ENCODE results near the gene RBM33.

The RBM33 gene

DNA sequence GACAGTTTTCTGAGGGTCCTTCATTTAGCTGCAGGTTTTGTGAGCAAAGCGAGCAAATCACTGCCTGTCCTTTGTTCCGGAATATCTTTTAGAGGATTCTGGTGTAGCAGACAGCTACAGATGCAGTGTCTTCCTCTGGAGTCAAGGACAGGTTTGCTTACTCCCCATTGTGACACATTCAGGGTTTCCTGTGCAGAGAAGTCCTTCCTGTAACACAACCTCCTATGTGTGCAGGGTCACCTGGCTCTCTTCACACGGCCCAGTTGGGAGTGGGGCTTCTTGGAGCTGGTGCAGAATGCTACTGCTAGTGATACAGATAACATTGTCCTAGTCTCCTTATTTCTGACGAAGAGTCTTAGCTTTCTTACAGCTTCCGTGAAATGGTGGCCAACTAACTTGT is 47.9 kb downstream of the RBM33 start:
- DNase-seq (ENCODE audit: insufficient read length, low spot score) = no peak
- no peak for FAIRE-seq
- TF ChIP-seq, protein P1, sequence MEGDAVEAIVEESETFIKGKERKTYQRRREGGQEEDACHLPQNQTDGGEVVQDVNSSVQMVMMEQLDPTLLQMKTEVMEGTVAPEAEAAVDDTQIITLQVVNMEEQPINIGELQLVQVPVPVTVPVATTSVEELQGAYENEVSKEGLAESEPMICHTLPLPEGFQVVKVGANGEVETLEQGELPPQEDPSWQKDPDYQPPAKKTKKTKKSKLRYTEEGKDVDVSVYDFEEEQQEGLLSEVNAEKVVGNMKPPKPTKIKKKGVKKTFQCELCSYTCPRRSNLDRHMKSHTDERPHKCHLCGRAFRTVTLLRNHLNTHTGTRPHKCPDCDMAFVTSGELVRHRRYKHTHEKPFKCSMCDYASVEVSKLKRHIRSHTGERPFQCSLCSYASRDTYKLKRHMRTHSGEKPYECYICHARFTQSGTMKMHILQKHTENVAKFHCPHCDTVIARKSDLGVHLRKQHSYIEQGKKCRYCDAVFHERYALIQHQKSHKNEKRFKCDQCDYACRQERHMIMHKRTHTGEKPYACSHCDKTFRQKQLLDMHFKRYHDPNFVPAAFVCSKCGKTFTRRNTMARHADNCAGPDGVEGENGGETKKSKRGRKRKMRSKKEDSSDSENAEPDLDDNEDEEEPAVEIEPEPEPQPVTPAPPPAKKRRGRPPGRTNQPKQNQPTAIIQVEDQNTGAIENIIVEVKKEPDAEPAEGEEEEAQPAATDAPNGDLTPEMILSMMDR (IDR thresholded peaks at IDR 0.05; ENCODE audit: insufficient read depth, missing control alignments) = no peak

DNA sequence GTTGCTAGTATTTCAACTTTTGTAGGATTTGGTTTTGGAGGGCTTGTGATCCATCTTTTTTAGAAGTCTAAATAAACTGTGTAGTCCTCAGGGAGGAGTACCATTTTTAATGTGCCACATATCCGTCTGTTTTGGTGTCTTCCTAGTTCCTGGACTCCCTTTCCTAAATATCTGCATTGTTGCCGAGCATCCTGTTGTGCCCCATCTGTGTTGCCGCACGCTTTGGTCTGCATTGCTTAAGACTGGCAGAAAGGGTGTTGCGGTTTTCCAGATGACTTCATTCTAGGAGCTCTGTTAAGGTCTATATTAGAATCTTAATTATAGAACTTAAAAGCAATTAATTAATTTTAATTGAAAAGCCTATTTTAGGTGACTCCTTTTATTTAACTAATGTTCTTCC is 49.4 kb downstream of the RBM33 start:
- no peak for DNase-seq (ENCODE audit: insufficient read length, low spot score)
- TF ChIP-seq, protein P1 (IDR thresholded peaks at IDR 0.05; ENCODE audit: insufficient read depth, missing control alignments) = no peak
- no peak for FAIRE-seq

DNA sequence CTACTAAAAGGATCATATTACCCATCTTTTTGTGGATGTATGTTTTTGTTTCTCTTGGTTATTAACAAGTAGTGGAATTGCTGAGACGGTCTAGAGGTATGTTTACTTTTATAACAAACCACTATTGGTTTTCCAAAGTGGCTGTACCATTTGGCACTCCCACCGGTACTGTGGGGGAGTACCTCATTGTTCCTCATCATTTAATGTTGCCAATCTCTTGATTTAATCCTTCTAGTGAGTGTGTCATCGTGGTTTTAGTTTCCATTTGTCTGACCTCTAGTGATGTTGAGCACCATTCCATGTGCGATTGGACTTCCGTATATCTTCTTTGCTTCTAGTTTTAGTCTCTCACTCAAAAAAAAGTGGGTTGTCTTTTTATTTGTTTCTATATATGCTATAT is 50.4 kb downstream of the RBM33 start:
- FAIRE-seq = no peak
- TF ChIP-seq, protein P1 (IDR thresholded peaks at IDR 0.05; ENCODE audit: insufficient read depth, missing control alignments) = no peak
- no peak for DNase-seq (ENCODE audit: insufficient read length, low spot score)

DNA sequence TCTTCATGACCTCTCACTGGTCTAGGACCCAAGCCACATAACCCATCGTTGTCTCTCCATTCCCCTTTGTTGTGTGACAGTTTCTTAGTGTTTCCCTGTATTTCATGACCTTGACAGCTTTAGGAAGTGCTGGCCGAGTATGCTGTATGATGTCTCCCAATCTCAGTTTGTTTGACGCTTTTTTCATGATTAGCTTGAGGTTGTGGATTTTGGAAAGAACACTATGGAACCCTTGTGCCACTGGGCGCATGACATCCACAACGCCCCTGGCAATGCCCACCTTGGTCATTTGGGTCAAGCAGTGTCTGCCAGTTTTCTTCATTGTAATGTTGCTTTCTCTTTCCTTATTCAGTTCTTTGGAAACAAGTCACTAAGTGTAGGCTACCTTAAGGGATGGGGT is 52.3 kb downstream of the RBM33 start:
- DNase-seq (ENCODE audit: insufficient read length, low spot score) = no peak
- no peak for FAIRE-seq
- TF ChIP-seq, protein P1 (IDR thresholded peaks at IDR 0.05; ENCODE audit: insufficient read depth, missing control alignments) = no peak

DNA sequence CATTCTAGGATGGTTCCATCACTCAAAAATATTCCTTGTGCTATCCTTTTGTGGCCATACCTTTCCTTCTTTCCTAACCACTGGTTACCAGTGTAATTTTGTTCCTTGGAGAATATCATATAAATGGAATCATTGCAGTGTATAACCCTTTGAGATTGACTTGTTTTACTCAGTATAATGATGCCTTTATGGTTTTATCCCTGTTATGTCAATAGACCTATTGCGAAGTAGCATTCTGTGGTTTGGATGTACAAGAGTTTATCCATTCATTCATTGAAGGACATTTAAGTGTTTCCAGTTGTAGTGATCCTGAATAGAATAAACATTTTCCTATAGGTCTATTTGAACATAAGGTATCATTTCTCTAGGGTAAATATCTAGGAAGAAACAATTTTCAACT is 54.2 kb downstream of the RBM33 start:
- TF ChIP-seq, protein P1 (IDR thresholded peaks at IDR 0.05; ENCODE audit: insufficient read depth, missing control alignments) = no peak
- DNase-seq (ENCODE audit: insufficient read length, low spot score) (no peak), FAIRE-seq (no peak)

DNA sequence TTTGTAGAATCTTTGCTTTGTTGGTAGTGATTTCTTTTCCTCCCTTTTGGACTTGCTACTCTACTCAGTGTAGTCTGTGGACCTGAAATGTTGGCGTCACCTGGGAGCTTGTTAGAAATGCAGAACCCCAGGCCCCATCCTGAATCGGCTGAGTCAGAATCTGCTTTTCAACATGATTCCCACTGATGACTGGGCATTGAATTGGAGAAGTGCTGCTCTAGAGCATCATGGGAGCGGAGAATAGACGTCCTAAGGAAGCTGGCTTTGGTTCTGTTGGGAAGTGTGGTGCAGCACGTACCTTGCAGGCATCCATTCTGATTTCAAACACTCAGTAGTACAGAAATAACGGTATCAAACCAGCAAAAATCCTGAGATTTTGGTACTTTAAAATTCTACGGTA is 54.7 kb downstream of the RBM33 start:
- no peak for DNase-seq (ENCODE audit: insufficient read length, low spot score)

DNA sequence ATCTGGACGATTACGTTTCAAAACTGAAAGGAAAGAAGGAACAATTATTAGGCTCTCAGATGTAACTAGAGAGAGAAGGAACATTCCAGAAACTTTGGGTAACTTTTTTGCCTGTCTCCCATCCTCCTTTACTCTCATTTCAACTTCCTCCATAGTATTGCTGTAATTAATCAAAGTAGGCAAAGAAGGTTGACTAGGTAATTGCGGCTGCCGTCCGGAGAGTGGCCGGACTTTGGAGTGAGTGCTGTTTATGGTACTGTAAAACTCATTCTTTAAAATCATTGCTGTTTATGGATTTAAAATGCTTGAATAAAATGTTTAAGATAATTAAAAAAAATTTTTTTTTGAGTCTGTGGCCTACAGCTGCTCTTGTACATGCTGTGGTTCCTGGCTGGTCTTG is 56.4 kb downstream of the RBM33 start:
- DNase-seq (ENCODE audit: insufficient read length, low spot score) (no peak), FAIRE-seq (no peak)
- TF ChIP-seq, protein P1 (IDR thresholded peaks at IDR 0.05; ENCODE audit: insufficient read depth, missing control alignments) = no peak

More for the DNA sequence above, 54.7 kb downstream of the RBM33 start:
- TF ChIP-seq, protein P1 (IDR thresholded peaks at IDR 0.05; ENCODE audit: insufficient read depth, missing control alignments) = no peak
- no peak for FAIRE-seq

Data from D721Med (cell line).